GM19035 (cell line): ENCODE measurements around the gene FADS6.

Source experiments
- ATAC-seq: cut with Tn5 transposase; IDR thresholded peaks from one replicate; pipeline ENCODE4 v1.9.1; 2021; ENCODE audit not compliant: unreplicated experiment

The FADS6 gene

GRCh38 chr17:74855323-74855722 lies 38.1 kb downstream of the FADS6 start:
- ATAC-seq: no peak

- no peak for ATAC-seq
Measured at GRCh38 chr17:74854792-74855191, 38.6 kb downstream of the FADS6 start.

GRCh38 chr17:74853669-74854068 lies 39.8 kb downstream of the FADS6 start:
- ATAC-seq: no peak

GRCh38 chr17:74853048-74853397 lies 40.4 kb downstream of the FADS6 start:
- no peak for ATAC-seq

- ATAC-seq: no peak
Measured at GRCh38 chr17:74852237-74853047, 41.0 kb downstream of the FADS6 start.

GRCh38 chr17:74851612-74852236 lies 41.7 kb downstream of the FADS6 start:
- no peak for ATAC-seq

GRCh38 chr17:74850914-74851313 lies 42.5 kb downstream of the FADS6 start:
- ATAC-seq: no peak

- ATAC-seq: no peak
Measured at GRCh38 chr17:74850310-74850709, 43.1 kb downstream of the FADS6 start.

- no peak for ATAC-seq
Measured at GRCh38 chr17:74848656-74849399, 44.6 kb downstream of the FADS6 start.

- ATAC-seq: no peak
Measured at GRCh38 chr17:74846621-74847020, 46.8 kb downstream of the FADS6 start.

GRCh38 chr17:74843352-74843627 lies 50.1 kb downstream of the FADS6 start:
- ATAC-seq: no peak

- ATAC-seq: no peak
Measured at GRCh38 chr17:74842599-74843351, 50.7 kb downstream of the FADS6 start.

GRCh38 chr17:74842146-74842598 lies 51.3 kb downstream of the FADS6 start:
- ATAC-seq: no peak

GRCh38 chr17:74840989-74841666 lies 52.3 kb downstream of the FADS6 start:
- no peak for ATAC-seq

GRCh38 chr17:74839990-74840852 lies 53.2 kb downstream of the FADS6 start:
- ATAC-seq: no peak

- no peak for ATAC-seq
Measured at GRCh38 chr17:74838274-74838673, 55.2 kb downstream of the FADS6 start.

- ATAC-seq: no peak
Measured at GRCh38 chr17:74836691-74837467, 56.6 kb downstream of the FADS6 start.

- no peak for ATAC-seq
Measured at GRCh38 chr17:74836191-74836590, 57.2 kb downstream of the FADS6 start.
